ENCODE results near the gene EPB41L5. TPM values are rescaled to one million over a fixed set of nuclear protein-coding genes. Genes with fewer than 3 reads are reported as not detected.
"Not testable (repeated sequence)": the region's sequence is repeated elsewhere in the genome, so short reads cannot be mapped to it uniquely, and the experiment has no call there.

The EPB41L5 gene
- total RNA-seq, 8 experiments from 2014 or later = 3.0 to 40.7 (median 18.1) TPM

- H3K4me3 ChIP-seq = no peak overlapping the region
- in situ Hi-C loops (cut with MboI; ENCODE audit: low pct_unique_long_range_greater_than_20kb in 2 of 9, low sequenced_read_pairs in 9 of 9, unreplicated experiment in 9 of 9) = loop anchor here in 1 of 9 experiments (10.0 kb wide), 1 partner anchor 64 kb away; no protein-coding TSS in a partner anchor
- H3K27ac ChIP-seq = no peak overlapping the region
- peaks cover 0 to 5% of the 10 kb centered on the region in 2 donors for H3K4me1 ChIP-seq (replicated peaks in 1 of 2)
- 20 to 100% (median 82%) methylated on average over 1 to 4 of the region's 5 CpGs for WGBS, 10 experiments
- no peak for ATAC-seq (replicated peaks in 6 of 8)
Measured at GRCh38 chr2:120111193-120111592, 98.3 kb downstream of the EPB41L5 start.

GRCh38 chr2:120118018-120118417 lies 105.1 kb downstream of the EPB41L5 start:
- no peak overlapping the region for H3K4me3 ChIP-seq
- no peaks in the 10 kb centered on the region for H3K4me1 ChIP-seq (replicated peaks in 1 of 2)
- WGBS, 10 experiments = 55 to 100% (median 92%) methylated on average over 1 to 3 of the region's 3 CpGs
- ATAC-seq (replicated peaks in 6 of 8) = no peak
- H3K27ac ChIP-seq = no peak overlapping the region
- in situ Hi-C loops (cut with MboI; ENCODE audit: low pct_unique_long_range_greater_than_20kb in 2 of 9, low sequenced_read_pairs in 9 of 9, unreplicated experiment in 9 of 9) = loop anchor here in 1 of 9 experiments (10.0 kb wide), 1 partner anchor 57 kb away; no protein-coding TSS in a partner anchor

GRCh38 chr2:120118471-120118870 lies 105.6 kb downstream of the EPB41L5 start:
- no peak overlapping the region for H3K27ac ChIP-seq
- no peaks in the 10 kb centered on the region for H3K4me1 ChIP-seq (replicated peaks in 1 of 2)
- no peak overlapping the region for H3K4me3 ChIP-seq
- 70 to 100% (median 100%) methylated on average over 1 to 2 of the region's 4 CpGs; no CpG with 5 or more reads in 4 of the 10 experiments for WGBS, 10 experiments
- no peak for ATAC-seq (replicated peaks in 6 of 8)
- in situ Hi-C loops (cut with MboI; ENCODE audit: low pct_unique_long_range_greater_than_20kb in 2 of 9, low sequenced_read_pairs in 9 of 9, unreplicated experiment in 9 of 9) = loop anchor here in 1 of 9 experiments (10.0 kb wide), 1 partner anchor 56 kb away; no protein-coding TSS in a partner anchor

DNA sequence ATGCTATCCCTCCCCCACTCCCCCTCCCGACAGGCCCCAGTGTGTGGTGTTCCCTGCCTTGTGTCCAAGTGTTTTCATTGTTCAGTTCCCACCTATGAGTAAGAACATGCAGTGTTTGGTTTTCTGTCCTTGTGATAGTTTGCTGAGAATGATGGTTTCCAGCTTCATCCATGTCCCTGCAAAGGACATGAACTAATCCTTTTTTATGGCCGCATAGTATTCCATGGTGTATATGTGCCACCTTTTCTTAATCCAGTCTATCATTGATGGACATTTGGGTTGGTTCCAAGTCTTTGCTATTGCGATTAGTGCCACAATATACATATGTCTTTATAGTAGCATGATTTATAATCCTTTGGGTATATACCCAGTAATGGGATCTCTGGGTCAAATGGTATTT lies 108.5 kb downstream of the EPB41L5 start:
- in situ Hi-C loops (cut with MboI; ENCODE audit: low pct_unique_long_range_greater_than_20kb in 2 of 9, low sequenced_read_pairs in 9 of 9, unreplicated experiment in 9 of 9); H3K27ac ChIP-seq; H3K4me1 ChIP-seq (replicated peaks in 1 of 2); ATAC-seq (replicated peaks in 6 of 8); H3K4me3 ChIP-seq: not testable (repeated sequence)
- WGBS, 10 experiments = 80 to 100% (median 100%) methylated on average over 1 to 2 of the region's 3 CpGs; no CpG with 5 or more reads in 5 of the 10 experiments

GRCh38 chr2:120123090-120123489 lies 110.2 kb downstream of the EPB41L5 start:
- in situ Hi-C loops (cut with MboI; ENCODE audit: low pct_unique_long_range_greater_than_20kb in 2 of 9, low sequenced_read_pairs in 9 of 9, unreplicated experiment in 9 of 9) = no loop called here
- Histone ChIP-seq H3K27ac (no peak overlapping the region), H3K4me3 (no peak overlapping the region), H3K4me1 (replicated peaks in 1 of 2) (no peaks in the 10 kb centered on the region)
- no peak for ATAC-seq (replicated peaks in 6 of 8)
- 86 to 100% (median 99%) methylated on average over 1 to 3 of the region's 3 CpGs for whole genome bisulfite sequencing, 10 experiments

DNA sequence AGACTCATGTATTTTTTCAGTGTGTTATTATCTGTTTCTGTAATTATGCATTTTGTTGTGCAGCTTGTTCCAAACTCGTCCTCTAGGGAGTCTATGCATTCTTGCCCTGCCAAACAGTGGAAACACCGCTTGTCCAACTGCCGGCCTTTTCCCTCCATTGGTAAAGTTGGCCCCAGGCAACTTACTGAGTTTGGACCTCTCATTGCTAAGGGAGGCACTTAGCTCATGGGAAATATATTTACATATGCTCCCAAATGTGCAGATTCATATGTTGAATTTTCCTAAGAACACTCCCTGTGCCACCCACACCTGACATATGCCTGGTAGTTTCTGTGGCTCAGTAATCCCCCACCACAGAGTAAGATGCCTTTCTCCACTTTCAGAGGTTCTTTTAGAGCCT lies 112.3 kb downstream of the EPB41L5 start:
- H3K27ac ChIP-seq = no peak overlapping the region
- H3K4me1 ChIP-seq (replicated peaks in 1 of 2) = no peaks in the 10 kb centered on the region
- ATAC-seq (replicated peaks in 6 of 8) = peak in 3 of 8 experiments; percentile 53 to 88 (median 58)
- H3K4me3 ChIP-seq = no peak overlapping the region
- in situ Hi-C loops (cut with MboI; ENCODE audit: low pct_unique_long_range_greater_than_20kb in 2 of 9, low sequenced_read_pairs in 9 of 9, unreplicated experiment in 9 of 9) = no loop called here
- 7 to 100% (median 88%) methylated on average over 1 to 3 of the region's 3 CpGs; no CpG with 5 or more reads in 1 of the 10 experiments for WGBS, 10 experiments

DNA sequence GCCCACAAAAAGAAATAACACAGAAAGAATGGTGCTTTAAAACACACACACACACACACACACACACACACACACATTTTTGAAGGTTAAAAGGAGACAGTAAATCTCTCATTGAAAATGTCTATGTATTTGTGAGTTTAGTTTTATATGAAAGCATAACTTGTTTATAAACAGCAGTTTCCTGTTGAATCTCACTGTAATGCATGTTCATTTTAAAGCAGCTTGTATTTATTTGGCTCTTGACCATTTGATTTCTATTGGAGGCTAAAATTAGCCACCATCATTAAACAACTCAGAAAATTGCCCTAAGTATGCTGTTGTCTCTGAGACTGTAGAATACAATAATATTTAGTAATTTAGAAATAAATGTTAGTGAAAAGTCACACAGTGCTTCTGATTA lies 115.3 kb downstream of the EPB41L5 start:
- no peak for ATAC-seq (replicated peaks in 6 of 8)

DNA sequence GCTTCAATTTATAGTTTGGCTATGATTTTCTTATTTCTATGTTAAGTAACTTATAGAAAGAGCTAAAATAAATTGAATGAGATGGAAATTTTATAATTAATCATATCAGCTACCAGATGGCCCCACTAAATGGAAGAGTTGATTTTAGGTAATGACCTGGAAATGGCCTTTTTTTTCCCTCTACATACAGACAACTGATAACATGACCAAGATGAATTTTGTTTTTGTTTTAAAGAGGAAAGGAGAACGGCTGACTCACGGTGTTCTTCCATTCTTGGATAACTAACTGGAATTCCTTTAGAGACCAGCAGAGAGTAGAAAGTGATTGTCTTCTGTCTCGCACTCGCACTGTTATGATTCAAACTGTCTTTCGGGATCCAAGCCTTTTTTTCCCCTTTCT lies 119.3 kb downstream of the EPB41L5 start:
- in situ Hi-C loops (cut with MboI; ENCODE audit: low pct_unique_long_range_greater_than_20kb in 2 of 9, low sequenced_read_pairs in 9 of 9, unreplicated experiment in 9 of 9) = no loop called here
- Histone ChIP-seq H3K4me3 (no peak overlapping the region), H3K27ac (no peak overlapping the region), H3K4me1 (replicated peaks in 1 of 2) (no peaks in the 10 kb centered on the region)
- 20 to 94% (median 72%) methylated on average over 2 to 5 of the region's 5 CpGs for WGBS, 10 experiments
- ATAC-seq (replicated peaks in 6 of 8) = no peak

More for the DNA sequence above, 115.3 kb downstream of the EPB41L5 start:
- no peak overlapping the region for H3K4me3 ChIP-seq
- H3K27ac ChIP-seq = no peak overlapping the region
- in situ Hi-C loops (cut with MboI; ENCODE audit: low pct_unique_long_range_greater_than_20kb in 2 of 9, low sequenced_read_pairs in 9 of 9, unreplicated experiment in 9 of 9) = no loop called here
- H3K4me1 ChIP-seq (replicated peaks in 1 of 2) = no peaks in the 10 kb centered on the region

- Histone ChIP-seq H3K4me3 (no peak overlapping the region), H3K27ac (no peak overlapping the region), H3K4me1 (replicated peaks in 1 of 2) (no peaks in the 10 kb centered on the region)
- in situ Hi-C loops (cut with MboI; ENCODE audit: low pct_unique_long_range_greater_than_20kb in 2 of 9, low sequenced_read_pairs in 9 of 9, unreplicated experiment in 9 of 9) = no loop called here
- ATAC-seq (replicated peaks in 6 of 8) = no peak
- 71 to 100% (median 100%) methylated on average over 1 of the region's 1 CpG; no CpG with 5 or more reads in 3 of the 10 experiments for WGBS, 10 experiments
Measured at GRCh38 chr2:120132691-120133090, 119.8 kb downstream of the EPB41L5 start.

DNA sequence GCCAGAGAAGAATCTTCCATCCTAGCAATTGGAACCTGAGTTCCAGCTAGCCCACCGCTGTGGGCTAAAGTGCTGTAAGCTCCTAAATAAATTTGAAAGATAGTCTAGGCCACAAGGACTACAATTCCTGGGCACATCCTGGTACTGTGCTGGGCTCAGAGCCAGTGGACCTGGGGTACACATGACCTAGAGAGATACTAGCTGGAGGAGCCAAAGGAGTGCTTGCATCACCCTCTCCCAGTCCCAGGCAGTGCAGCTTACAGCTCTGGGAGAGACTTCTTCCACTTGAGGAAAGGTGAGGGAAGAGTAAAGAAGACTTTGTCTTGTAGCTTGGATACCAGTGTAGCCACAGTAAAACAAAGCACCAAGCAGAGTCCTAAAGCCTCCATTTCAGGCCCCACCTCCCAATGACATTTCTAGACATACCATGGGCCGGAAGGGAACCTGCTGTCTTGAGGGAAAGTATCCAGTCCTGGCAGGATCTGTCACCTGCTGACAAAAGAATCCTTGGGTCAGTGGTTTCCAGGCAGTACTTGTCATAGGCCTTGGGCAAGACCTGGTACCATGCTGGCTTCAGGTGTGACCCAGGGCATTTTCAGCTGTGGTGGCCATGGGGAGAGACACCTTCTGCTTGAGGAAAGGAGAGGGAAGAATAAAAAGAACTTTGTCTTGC lies 120.8 kb downstream of the EPB41L5 start:
- H3K4me3 ChIP-seq = no peak overlapping the region
- ATAC-seq (replicated peaks in 6 of 8) = no peak
- WGBS, 10 experiments = 60 to 100% (median 100%) methylated on average over 1 of the region's 2 CpGs; no CpG with 5 or more reads in 4 of the 10 experiments
- no peaks in the 10 kb centered on the region for H3K4me1 ChIP-seq (replicated peaks in 1 of 2)
- no peak overlapping the region for H3K27ac ChIP-seq
- in situ Hi-C loops (cut with MboI; ENCODE audit: low pct_unique_long_range_greater_than_20kb in 2 of 9, low sequenced_read_pairs in 9 of 9, unreplicated experiment in 9 of 9) = no loop called here

- no peak overlapping the region for H3K4me3 ChIP-seq
- ATAC-seq (replicated peaks in 6 of 8) = peak in 1 of 8 experiments; percentile 62
- H3K27ac ChIP-seq = no peak overlapping the region
- WGBS, 10 experiments = 13 to 90% (median 80%) methylated on average over 1 to 4 of the region's 4 CpGs; no CpG with 5 or more reads in 3 of the 10 experiments
- in situ Hi-C loops (cut with MboI; ENCODE audit: low pct_unique_long_range_greater_than_20kb in 2 of 9, low sequenced_read_pairs in 9 of 9, unreplicated experiment in 9 of 9) = no loop called here
- no peaks in the 10 kb centered on the region for H3K4me1 ChIP-seq (replicated peaks in 1 of 2)
Measured at GRCh38 chr2:120134263-120134662, 121.4 kb downstream of the EPB41L5 start.

DNA sequence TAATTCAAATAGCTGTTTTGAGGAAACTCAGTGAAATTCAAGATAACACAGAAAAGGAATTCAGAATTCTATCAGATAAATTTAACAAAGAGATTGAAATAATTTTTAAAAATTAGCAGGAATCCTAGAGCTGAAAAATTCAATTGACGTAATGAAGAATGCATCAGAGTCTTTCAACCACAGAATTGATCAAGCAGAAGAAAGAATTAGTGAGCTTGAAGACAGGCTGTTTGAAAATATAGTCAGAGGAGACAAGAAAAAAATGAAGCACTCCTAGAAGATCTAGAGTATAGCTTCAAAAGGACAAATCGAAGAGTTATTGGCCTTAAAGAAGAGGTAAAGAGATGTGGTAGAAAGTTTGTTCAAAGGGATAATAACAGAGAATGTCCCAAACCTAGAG lies 122.1 kb downstream of the EPB41L5 start:
- H3K27ac ChIP-seq; H3K4me3 ChIP-seq; in situ Hi-C loops (cut with MboI; ENCODE audit: low pct_unique_long_range_greater_than_20kb in 2 of 9, low sequenced_read_pairs in 9 of 9, unreplicated experiment in 9 of 9); ATAC-seq (replicated peaks in 6 of 8); H3K4me1 ChIP-seq (replicated peaks in 1 of 2): not testable (repeated sequence)
- WGBS, 10 experiments = 86 to 100% (median 96%) methylated on average over 2 of the region's 2 CpGs

DNA sequence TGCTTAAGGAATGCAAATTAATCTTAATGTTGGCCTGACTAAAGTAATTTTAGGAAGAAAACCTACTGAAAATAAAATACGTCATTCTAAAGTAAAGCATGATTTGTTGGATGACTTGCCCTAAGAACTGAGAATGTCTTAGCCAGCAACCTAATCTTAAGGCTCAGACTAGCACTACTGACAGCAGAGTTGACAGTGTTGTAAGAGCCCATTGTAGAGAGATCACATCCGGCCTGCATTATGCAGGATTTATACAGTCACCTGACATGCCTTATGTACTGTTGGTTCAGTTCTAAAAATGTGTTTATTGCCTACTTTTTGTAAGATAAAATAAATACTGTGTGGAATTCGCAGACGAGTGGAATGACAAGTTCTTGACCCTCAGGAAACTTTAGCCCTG lies 128.0 kb downstream of the EPB41L5 start:
- ATAC-seq (replicated peaks in 6 of 8) = peak in 2 of 8 experiments; percentile 41 to 46
- Histone ChIP-seq H3K4me1 (replicated peaks in 1 of 2) (no peaks in the 10 kb centered on the region), H3K4me3 (no peak overlapping the region), H3K27ac (no peak overlapping the region)
- in situ Hi-C loops (cut with MboI; ENCODE audit: low pct_unique_long_range_greater_than_20kb in 2 of 9, low sequenced_read_pairs in 9 of 9, unreplicated experiment in 9 of 9) = no loop called here
- 68 to 94% (median 88%) methylated on average over 2 to 4 of the region's 4 CpGs; no CpG with 5 or more reads in 1 of the 10 experiments for WGBS, 10 experiments
